HG03196 (cell line): ENCODE results near the gene ZCCHC10.
"Not testable (repeated sequence)": the region's sequence is repeated elsewhere in the genome, so short reads cannot be mapped to it uniquely, and the experiment has no call there.

Source experiments
- ATAC-seq: cut with Tn5 transposase; IDR thresholded peaks from one replicate; pipeline ENCODE4 v1.9.1; 2021; ENCODE audit not compliant: unreplicated experiment

ZCCHC10 gene

GRCh38 chr5:133046560-133046959, 20.2 kb upstream of the ZCCHC10 start:
- ATAC-seq: not testable (repeated sequence)

- ATAC-seq: no peak
These were observed 15.6 kb upstream of the ZCCHC10 start for GRCh38 chr5:133041910-133042309.

GRCh38 chr5:133041157-133041784, 14.9 kb upstream of the ZCCHC10 start:
- ATAC-seq: no peak

GRCh38 chr5:133036677-133037076, 10.3 kb upstream of the ZCCHC10 start:
- ATAC-seq: not testable (repeated sequence)

- no peak for ATAC-seq
These were observed 8.9 kb upstream of the ZCCHC10 start for GRCh38 chr5:133035224-133035623.

GRCh38 chr5:133034064-133034463, 7.7 kb upstream of the ZCCHC10 start:
- ATAC-seq: no peak

GRCh38 chr5:133032852-133033742, 6.7 kb upstream of the ZCCHC10 start:
- ATAC-seq: no peak

- no peak for ATAC-seq
These were observed 4.1 kb upstream of the ZCCHC10 start for GRCh38 chr5:133030343-133031005.

- no peak for ATAC-seq
These were observed 3.1 kb upstream of the ZCCHC10 start for GRCh38 chr5:133029416-133029815.

- no peak for ATAC-seq
These were observed 360 bp upstream of the ZCCHC10 start for GRCh38 chr5:133026664-133027153.

- not testable (repeated sequence) for ATAC-seq
These were observed 6.9 kb downstream of the ZCCHC10 start for GRCh38 chr5:133019471-133019870.

- no peak for ATAC-seq
These were observed 8.4 kb downstream of the ZCCHC10 start for GRCh38 chr5:133017964-133018363.

- ATAC-seq: no peak
These were observed 10.9 kb downstream of the ZCCHC10 start for GRCh38 chr5:133015466-133015865.

GRCh38 chr5:133008455-133008854, 17.9 kb downstream of the ZCCHC10 start:
- not testable (repeated sequence) for ATAC-seq

- no peak for ATAC-seq
These were observed 19.7 kb downstream of the ZCCHC10 start for GRCh38 chr5:133006653-133007052.

- no peak for ATAC-seq
These were observed 27.1 kb downstream of the ZCCHC10 start for GRCh38 chr5:132999246-132999645.

- no peak for ATAC-seq
These were observed 27.8 kb downstream of the ZCCHC10 start for GRCh38 chr5:132998556-132998955.

GRCh38 chr5:132996307-132996706, 30.0 kb downstream of the ZCCHC10 start:
- no peak for ATAC-seq

GRCh38 chr5:132987531-132988408, 38.6 kb downstream of the ZCCHC10 start:
- no peak for ATAC-seq

- ATAC-seq: not testable (repeated sequence)
These were observed 43.4 kb downstream of the ZCCHC10 start for GRCh38 chr5:132982971-132983370.

GRCh38 chr5:132981288-132981687, 45.1 kb downstream of the ZCCHC10 start:
- ATAC-seq: no peak
